Mucosa of descending colon (tissue), 3 donors: Measurements from ENCODE around the gene MAN2A1. TPM values are rescaled to one million over a fixed set of nuclear protein-coding genes. Genes with fewer than 3 reads are reported as not detected.
A peak's percentile ranks its signal among the peaks of the same experiment; 100 is the strongest.

ENCODE experiments used
- ATAC-seq: fragments of 200-7000 bp; cut with Tn5 transposase; one replicate; pipeline ENCODE4 v1.9.1; 2020; ENCODE audit warnings: mild to moderate bottlenecking, moderate library complexity
- DNase-seq, 3 donors: peaks; one replicate each; pipeline ENCODE4 v3.0.0-alpha.2; 2020
- H3K36me3 ChIP-seq: fragments of 200-600 bp; one replicate; pipeline ENCODE4 v1.8.0; 2021; ENCODE audit warnings: low read depth, mild to moderate bottlenecking
- H3K4me1 ChIP-seq: fragments of 200-600 bp; one replicate; pipeline ENCODE4 v1.8.0; 2021; ENCODE audit warnings: low read depth, mild to moderate bottlenecking
- H3K4me3 ChIP-seq: fragments of 200-600 bp; one replicate; pipeline ENCODE4 v1.8.0; 2021; ENCODE audit warnings: mild to moderate bottlenecking
- H3K9me3 ChIP-seq: fragments of 200-600 bp; one replicate; pipeline ENCODE4 v1.8.0; 2021; ENCODE audit warnings: mild to moderate bottlenecking
- CTCF ChIP-seq: fragments of 200-600 bp; IDR thresholded peaks from one replicate; pipeline ENCODE4 v1.8.0; 2022; ENCODE audit warnings: antibody characterized with exemption, mild to moderate bottlenecking
- intact Hi-C, 2 donors: fragments of 100-400 bp; cut with DNase I in 1 of 2; cut with micrococcal nuclease in 1 of 2; formaldehyde crosslinking; loops; one replicate each; pipeline versions ENCODE4 v1.11.0 to v1.11.1; 2022; cut with DNase I, micrococcal nuclease
- total RNA-seq, 3 donors: library from RNA; stranded (reverse); fragmentation: NEBNext Ultra II Directional in 2 of 3; extraction: Animal tissue kit (Norgen Biotek cat#: 25700) in 2 of 3; gene quantifications; one replicate each; pipeline versions ENCODE4 v1.2.1 to v1.2.4, GENCODE V29; 2021 to 2023
- donor health status: DM: no; HTN: no; CAD: no; lungs with moderate emphysema.
- donor health status: DM: no; HTN: no; CAD: no.
- donor health status: DM: no; HTN: yes; CAD: no.

Gene MAN2A1
- total RNA-seq, 3 donors from 2014 or later = 56.8 to 88.7 (median 75.1) TPM

GRCh38 chr5:109688970-109689739 lies 572 bp upstream of the MAN2A1 start:
- TF ChIP-seq CTCF = no peak
- intact Hi-C loops = no loop called here
- ATAC-seq (peak; percentile 91), DNase-seq (peak; percentile 90 to 92 (median 91))
- Histone ChIP-seq H3K4me1 (peaks cover 24% of the 10 kb centered on the region), H3K4me3 (peak overlapping the region; percentile 81), H3K9me3 (peaks cover 2% of the 10 kb centered on the region), H3K36me3 (no peaks in the 10 kb centered on the region)

- intact Hi-C loops = no loop called here
- Histone ChIP-seq H3K4me1 (peaks cover 24% of the 10 kb centered on the region), H3K4me3 (peak overlapping the region; percentile 81), H3K36me3 (no peaks in the 10 kb centered on the region), H3K9me3 (peaks cover 2% of the 10 kb centered on the region)
- DNase-seq = peak; percentile 54 to 73 (median 72)
- no peak for TF ChIP-seq CTCF
- ATAC-seq = peak; percentile 32
These were observed 681 bp downstream of the MAN2A1 start for GRCh38 chr5:109690242-109690974.

- peak; percentile 34 for ATAC-seq
These were observed 1.3 kb downstream of the MAN2A1 start for GRCh38 chr5:109690975-109691574.

GRCh38 chr5:109691996-109692395 lies 2.3 kb downstream of the MAN2A1 start:
- ATAC-seq (no peak), DNase-seq (no peak)
- peaks cover 2% of the 10 kb centered on the region for H3K9me3 ChIP-seq
- H3K4me3 ChIP-seq = no peak overlapping the region
- peaks cover 22% of the 10 kb centered on the region for H3K4me1 ChIP-seq
- TF ChIP-seq CTCF = no peak
- intact Hi-C loops = no loop called here
- H3K36me3 ChIP-seq = no peaks in the 10 kb centered on the region

More at GRCh38 chr5:109690975-109691574, 1.3 kb downstream of the MAN2A1 start:
- H3K4me3 ChIP-seq = peak overlapping the region; percentile 81
- intact Hi-C loops = no loop called here
- DNase-seq = peak; percentile 79 to 81 (median 81)
- TF ChIP-seq CTCF = peak; percentile 69
- H3K4me1 ChIP-seq = peaks cover 24% of the 10 kb centered on the region
- peaks cover 2% of the 10 kb centered on the region for H3K9me3 ChIP-seq
- H3K36me3 ChIP-seq = no peaks in the 10 kb centered on the region

GRCh38 chr5:109692852-109693251 lies 3.1 kb downstream of the MAN2A1 start:
- peaks cover 2% of the 10 kb centered on the region for H3K9me3 ChIP-seq
- no peak for ATAC-seq
- peaks cover 22% of the 10 kb centered on the region for H3K4me1 ChIP-seq
- TF ChIP-seq CTCF = no peak
- intact Hi-C loops = no loop called here
- H3K36me3 ChIP-seq = no peaks in the 10 kb centered on the region
- H3K4me3 ChIP-seq = no peak overlapping the region
- peak in 1 of 3 donors; percentile 34 for DNase-seq
